Erythroblast (primary cell): ENCODE results near the gene SPDYC.

Source experiments
- GATA1 ChIP-seq: IDR thresholded peaks from 2 replicates; pipeline ENCODE4 v1.6.1; 2011; ENCODE audit warnings: low read depth, mild to moderate bottlenecking, control low read depth, low read length, moderate library complexity
- POLR2A ChIP-seq: IDR thresholded peaks from 2 replicates; pipeline ENCODE4 v1.6.1; 2011; ENCODE audit warnings: mild to moderate bottlenecking, low read length

- TF ChIP-seq POLR2A (no peak), GATA1 (no peak)
Observed at GRCh38 chr11:65218446-65218845, 48.4 kb downstream of the SPDYC start.
